ENCODE measurements around the gene MACROD2.

The MACROD2 gene

DNA sequence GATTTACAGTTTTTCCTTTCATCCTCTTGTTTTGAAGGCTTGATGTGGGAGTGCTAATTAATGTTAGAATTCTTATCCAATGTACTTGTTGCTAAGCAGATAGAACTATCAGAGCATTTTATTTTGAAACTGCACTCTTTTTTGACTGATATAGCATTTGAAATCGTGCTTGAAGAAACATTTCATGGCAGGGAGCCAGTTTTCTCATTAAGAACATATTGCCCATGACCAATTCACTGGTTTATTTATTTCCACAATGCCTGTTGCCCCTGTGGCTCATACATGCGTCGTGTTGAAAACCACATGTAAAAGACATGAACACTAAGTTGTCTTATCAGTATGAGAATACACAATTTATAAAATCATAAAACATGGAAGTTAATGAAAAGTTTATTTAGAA lies 821.8 kb downstream of the MACROD2 start:
- no peak for DNase-seq (ENCODE audit: low read depth)

DNA sequence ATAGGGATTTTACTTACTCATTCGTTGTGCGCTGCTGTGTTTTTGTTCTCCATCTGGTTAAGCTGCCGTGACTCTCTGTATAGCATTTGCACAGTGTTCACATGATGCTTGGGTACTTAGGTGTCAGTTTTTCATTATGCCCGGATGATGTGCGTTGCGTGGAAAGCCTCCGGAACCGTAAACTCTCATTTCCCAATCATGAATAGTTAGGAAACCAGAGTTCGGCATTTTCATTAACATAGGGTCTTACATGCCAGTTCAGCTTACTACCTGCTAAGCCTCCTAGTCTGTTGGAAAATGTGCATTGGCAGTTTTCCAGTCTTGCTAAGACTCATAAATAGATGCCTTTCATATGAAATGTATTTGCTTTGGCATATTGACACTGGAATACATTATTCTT lies 825.5 kb downstream of the MACROD2 start:
- DNase-seq (ENCODE audit: low read depth): peak; percentile 7

DNA sequence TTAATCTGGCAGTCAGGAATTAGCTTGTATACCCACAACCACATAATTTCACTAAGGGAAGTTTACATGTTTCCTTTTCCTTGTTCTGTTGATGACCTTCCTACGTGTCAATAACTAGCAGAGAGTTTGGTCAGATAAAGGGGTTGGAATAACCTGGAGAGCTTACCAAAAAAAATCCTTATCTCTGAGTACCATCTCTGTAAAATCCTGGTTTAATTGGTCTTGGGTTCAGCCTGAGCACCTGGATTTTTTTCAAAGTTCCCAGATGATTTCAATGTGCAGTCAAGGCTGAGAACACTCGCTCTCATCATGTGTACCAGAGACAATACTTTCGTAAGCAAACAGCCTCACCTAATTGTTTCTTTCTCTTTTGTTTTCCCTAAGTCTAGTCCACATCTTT lies 825.9 kb downstream of the MACROD2 start:
- no peak for DNase-seq (ENCODE audit: low read depth)

DNA sequence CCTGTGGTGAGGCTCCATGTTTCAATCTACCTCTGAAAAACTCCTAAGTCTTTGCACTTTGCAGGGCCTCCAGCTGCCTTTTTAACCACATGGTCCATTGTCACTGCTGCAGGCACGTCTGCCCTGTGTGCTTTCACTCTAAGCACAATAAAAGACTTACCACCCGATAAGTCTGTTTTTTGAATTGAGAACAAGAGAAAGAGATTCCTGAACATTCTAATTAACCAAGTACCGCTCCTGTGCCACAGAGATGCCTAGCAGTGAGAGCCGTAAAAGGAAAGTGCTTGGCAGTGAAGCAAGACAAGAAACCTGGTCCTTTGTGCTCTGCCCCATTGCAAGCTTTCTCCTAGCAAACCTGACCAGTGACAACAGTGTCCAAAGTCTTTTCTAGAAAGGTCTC lies 829.7 kb downstream of the MACROD2 start:
- no peak for DNase-seq (ENCODE audit: low read depth)

DNA sequence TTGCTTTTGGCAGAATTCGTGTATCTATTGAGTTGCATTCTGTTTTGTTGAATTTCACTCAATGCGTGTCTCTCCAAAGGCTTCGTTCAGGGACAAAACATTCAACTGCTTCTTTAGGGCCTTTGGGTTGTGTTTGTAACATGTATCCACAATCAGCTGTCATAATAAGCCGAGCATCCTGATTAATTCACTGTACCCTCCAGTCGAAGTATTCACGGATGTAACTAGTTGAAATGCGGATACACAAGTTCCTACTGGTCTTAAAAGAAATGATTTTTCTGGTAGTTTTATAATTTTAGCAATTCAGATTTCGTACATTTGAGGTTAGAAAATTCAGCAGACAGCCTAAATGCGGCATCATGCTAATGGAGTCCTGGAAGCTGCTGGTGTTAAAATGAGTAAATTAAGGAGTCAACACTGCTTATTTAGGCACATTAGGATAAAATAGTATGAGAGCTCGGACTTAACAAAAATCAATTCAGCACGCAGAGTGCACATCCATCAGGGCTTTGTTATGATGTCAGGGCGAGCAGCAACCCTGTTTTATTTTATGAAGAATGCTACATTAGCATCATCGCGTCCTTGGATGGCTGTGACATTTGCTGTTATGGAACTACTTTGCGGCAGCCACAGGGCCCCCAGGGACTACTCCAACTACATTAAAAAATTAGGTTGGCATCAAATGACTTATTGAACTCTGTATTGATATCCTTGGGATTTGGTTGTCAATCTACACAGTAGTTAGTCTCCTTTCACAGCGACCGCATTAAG lies 831.4 kb downstream of the MACROD2 start:
- no peak for DNase-seq (ENCODE audit: low read depth)

DNA sequence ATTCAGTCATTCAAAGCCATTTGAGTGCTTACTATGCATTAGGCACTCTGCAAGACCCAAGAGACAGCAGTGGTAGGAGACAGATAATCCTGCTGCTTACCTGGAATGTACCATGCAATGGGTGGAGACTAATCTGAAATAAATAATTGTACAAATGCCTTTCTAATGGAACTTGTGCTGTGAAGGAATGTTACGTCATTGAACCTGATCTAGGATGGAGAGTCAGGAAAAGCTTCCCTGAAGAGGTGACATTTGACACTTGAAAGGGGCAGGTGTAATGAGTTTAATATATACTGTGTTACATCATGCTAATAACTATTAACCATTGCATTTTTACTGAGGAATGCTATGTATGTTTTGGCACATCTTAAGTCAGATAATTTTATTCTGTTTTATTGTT lies 833.1 kb downstream of the MACROD2 start:
- no peak for DNase-seq (ENCODE audit: low read depth)

DNA sequence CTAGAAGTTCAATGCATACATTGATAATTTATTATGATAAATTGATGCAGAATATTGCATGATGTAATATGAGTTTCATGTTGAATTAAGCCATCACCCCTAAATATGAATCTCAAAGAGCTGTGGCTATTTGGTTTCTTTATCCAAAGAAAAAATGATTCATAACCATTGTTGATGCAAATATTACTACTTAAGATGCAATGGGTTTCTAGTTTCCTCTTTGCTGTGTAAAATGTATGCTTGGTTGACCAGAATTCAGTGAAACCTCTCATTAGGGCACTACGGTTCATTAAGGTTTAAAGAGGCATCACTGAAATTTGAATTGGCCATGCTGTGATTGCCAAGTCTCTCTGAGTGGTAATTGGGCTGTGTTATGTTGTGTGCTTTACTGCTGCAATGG lies 834.6 kb downstream of the MACROD2 start:
- DNase-seq (ENCODE audit: low read depth): no peak

DNA sequence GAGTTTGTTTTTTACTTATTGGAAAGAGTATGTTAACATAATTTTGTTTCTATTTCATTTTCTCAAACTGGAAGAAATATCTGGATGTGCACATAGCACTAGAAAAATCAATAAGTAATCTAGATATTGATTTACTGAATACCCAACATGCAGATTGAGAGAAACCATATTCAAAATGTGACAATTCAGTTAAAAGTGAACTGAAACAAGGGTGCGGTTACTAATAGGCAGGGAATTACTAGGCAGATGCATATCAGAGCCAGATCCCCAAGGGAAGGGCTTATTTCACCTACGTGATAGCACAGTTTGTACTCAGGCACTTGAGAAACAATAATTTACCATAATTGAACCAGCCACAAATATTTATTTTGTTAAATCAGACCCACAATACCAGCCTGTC lies 835.1 kb downstream of the MACROD2 start:
- DNase-seq (ENCODE audit: low read depth): no peak

DNA sequence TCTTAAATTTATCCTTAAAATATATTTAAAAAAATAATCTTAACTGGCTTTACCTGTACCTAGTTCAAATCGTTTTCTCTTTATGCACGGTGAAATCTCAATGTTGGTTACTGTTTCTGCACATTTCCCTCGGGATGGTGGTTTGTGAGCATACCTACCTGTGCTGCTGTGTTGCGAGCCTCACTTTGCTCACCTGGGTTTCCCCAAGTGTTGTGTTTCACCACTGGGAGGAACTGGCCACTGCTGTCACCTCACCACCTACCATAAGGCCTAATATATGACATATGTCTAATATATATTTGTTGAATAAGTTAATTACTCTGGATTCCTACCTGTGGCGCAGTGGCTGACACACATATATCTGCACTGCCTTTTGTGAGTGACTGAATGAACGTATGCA lies 835.6 kb downstream of the MACROD2 start:
- DNase-seq (ENCODE audit: low read depth): no peak

DNA sequence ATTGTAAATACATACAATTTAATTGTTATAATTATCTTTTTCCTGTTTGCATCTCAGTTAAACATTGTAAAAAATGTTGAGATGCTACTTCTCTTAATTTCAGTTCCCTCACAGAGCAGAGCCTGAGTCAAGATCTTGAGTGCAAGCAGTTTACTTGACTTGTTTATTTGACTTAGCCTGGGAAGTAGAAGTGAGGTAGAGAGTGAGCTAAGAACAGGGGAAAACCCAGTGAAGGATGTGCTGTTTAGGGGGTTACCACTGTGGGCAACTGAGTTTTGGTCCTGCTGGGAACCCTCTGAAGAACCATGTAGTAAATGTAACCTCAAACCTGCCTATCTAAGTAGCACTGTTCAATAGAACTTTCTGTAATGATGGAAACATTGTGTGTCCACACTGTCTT lies 837.3 kb downstream of the MACROD2 start:
- no peak for DNase-seq (ENCODE audit: low read depth)

DNA sequence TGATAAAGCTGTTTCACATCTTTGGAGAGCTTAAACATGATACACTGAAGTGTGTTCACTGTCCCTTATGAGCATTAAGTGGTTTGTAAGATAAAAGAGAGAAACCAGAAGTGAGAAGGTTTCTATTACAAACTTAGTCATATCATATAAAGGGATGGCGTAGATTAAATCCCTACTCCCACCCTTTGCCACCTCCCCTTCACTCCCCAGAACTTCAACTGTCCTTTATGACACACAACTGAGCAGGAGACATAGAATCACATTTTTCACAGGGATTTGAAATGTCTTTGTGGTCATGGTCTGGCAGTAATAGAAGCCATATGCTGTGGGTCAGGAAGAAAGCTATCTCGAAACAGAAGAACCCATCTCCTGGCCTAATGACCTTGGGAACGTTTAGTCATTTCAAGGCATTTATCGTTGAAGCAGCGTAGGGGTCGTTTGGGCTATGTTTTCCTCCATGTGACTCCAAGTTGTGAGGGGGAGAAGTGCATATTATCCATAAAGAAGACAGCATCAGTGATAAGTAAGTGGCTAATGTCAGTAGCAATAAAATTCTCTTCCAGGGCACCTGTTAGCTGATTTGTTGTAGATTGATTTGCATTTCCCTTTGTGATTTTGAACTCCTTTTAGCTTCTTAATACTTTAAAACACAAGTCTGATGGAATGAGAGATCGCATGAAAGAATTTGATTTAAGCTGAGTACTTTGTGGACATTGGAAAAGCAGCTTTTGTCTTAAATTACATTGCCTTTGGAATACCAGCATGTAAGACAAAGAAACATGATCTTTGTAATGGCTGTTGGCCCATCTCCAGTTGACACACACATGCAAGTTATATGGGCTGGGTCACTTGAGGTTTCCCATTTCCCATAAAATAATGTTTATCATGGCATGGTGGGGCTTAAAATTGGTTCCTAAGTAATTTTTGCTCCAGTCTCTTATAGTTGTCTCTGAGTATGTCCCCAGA lies 843.6 kb downstream of the MACROD2 start:
- DNase-seq (ENCODE audit: low read depth): peak; percentile 60

DNA sequence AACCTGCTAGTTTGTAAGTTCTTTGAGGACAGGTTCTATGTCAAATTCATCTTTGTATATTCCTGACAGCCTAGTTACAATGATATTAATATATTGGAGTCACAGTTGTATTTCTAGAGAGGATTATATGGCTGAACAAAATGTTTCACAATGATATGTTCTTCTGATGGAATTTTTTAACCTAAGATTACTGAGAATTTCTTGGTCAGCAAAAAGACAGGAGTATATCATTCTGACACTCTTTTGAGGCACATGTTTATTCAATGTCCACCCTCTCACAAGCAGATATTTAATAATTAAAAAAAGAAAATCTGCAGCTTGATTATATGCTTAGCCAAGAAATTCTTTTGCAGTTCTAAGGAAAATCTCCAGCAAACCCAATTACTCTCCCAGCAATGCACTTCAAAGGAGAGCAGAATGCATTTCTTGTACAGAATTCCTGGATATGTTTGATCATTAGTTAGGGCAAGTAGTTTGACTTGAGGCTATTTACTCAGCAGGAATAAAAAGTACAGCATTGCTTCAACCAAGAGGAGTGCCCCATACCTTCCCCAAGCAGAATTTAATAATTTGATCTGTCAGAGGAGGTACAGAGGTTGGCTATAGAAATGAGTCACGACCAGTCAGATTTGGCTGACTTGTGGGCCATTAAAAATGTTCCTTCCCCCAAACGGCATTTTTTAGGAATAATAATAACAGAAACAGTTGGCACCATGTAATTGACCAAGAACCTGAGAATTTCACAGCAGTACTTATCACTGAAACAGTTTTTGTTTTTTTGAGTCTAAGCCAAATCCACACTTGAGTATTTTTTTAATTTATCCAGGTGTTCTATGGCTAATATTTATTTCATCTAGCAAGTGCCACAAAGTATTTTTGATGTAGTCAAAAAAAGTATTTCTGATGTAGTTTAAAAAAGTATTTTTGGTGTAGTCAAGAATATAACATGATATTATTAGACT lies 850.2 kb downstream of the MACROD2 start:
- no peak for DNase-seq (ENCODE audit: low read depth)

DNA sequence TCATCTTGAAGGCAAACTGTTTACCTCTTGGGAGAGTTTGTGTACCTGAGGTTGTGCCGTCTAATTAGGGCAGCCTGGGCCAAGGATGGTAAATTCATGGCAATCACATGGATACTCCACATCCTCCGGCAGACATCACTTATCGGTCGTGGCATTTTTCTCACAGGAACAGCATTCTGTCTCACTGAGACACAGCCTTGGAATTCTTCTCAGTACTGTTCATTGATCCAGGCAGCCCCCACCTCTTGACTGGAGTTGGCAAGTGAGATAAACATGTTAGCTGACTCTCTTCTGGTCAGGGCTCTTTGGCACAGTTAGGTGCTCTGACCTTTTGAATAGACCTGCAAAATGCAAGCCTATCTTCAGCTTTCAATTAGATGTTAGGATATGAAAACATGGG lies 853.5 kb downstream of the MACROD2 start:
- DNase-seq (ENCODE audit: low read depth): no peak

DNA sequence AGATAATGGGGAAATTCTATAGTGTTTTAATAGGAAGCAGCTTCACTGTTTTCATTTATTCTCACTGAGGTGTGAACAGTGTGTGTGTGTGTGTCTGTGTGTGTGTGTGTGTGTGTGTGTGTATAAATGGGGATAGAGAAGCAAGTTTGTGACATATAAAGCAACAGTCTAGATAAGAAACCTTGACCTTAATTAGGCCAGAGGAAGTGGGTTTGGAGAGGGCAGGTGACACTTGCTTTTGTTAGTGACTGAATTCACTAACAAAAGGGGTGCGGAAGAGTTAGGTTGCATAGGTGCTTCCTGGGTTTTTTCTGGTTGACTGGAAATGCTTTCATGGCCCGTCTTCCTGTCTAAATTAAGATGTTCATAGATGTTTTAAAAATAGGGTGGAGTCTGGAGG lies 857.8 kb downstream of the MACROD2 start:
- no peak for DNase-seq (ENCODE audit: low read depth)

DNA sequence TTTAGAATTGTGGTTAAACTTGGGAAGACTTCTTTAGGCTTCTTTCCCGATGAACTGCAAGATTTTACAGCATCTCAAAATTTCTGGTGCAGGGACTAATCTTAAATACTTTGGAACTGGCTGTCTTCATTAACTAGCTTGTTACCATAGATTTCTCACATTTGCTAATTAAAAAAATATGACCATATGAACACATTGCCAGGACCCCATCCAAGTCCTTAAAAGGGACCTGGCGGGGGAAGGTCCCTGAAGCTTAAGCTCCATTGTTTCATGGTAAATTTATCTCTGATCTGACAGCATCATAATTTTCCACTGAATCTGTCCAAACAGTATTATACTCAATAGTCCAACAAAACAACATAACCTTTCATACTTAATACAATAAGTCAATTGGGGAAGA lies 859.9 kb downstream of the MACROD2 start:
- DNase-seq (ENCODE audit: low read depth): no peak

DNA sequence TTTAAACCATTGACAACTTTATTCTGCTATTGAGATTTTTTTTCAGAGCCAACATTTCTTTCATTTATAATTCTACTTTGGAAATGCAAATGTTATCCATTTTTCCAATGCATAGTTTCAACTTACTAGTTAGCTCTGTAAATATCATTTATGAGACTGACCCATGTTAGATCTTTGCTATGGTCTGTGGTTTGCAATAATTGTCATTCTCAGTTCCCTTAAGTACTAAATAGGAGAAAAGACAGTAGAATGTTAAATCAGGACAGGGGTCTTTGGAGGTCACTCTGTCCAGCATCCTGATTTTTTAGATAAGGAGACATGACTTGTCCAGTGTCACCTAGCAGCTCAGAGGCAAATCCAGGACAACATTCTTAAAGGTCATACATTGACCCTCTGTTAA lies 864.3 kb downstream of the MACROD2 start:
- no peak for DNase-seq (ENCODE audit: low read depth)

DNA sequence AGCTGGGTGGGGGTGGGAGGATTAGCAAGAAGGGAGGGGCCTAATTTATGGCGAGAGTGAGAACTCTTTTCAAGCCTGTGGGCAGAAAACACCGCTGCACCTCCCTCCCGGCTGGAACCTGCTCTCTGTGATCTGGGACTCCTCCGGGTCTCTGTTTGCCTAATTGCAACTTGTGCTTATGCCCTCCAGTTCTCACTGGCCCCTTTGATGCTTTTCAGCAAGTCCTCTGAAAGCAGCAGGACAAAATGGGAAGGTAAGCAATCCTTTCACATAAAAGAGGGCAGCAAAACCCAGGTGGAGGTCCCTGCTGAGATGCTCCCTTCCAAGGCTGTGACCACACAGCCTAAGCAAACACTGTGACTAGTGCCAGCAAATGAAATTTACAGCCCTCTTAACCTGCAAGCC lies 865.1 kb downstream of the MACROD2 start:
- no peak for DNase-seq (ENCODE audit: low read depth)

DNA sequence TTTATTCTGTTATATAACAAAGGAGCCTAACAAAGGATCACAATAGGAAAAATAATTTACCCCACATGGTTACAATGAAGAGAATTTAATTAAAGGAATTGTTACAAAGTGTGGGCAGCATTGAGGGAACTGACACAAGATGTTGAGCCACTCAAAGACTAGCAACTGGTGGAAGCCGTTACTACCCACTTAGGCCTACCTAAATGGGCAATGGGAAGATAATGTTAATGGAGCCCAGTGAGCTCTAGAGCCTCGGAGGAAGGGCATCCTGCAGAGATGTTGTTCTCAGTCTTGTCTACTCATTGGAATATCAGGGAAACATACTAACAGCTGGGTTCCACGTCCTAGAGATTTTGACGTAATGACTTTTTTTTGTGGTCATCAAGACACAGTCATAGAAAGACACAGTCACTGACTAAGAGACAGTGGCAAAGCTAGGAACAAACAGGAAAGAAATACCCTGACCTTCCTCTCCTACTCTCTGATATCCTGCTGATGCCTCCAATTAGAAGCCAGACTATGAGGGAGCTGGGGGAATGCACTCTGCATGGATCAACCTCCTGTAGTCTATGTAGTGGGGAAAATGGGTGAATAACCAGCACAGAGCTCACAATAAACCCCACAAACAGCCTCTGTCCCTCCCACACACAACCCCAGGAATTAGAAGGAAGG lies 865.8 kb downstream of the MACROD2 start:
- DNase-seq (ENCODE audit: low read depth): no peak

DNA sequence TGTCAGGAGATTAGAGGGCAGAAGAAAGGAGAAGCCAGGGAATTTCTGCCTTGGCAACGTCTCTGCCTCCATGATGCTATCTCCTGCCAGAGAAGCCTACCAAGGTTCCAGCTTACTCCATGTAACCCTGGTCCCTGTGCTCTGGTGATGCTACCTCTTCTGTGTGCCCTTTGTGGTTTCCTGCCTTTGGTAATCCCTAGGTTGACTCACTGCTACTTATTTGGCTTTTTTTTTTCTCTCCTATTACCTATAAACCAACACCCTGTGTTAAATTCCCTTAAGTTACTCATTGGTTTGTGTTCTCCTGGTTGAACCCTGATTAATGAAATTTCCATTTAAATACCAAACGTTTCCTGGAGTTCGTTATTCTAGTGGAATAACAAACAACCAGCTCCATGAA lies 869.9 kb downstream of the MACROD2 start:
- no peak for DNase-seq (ENCODE audit: low read depth)

DNA sequence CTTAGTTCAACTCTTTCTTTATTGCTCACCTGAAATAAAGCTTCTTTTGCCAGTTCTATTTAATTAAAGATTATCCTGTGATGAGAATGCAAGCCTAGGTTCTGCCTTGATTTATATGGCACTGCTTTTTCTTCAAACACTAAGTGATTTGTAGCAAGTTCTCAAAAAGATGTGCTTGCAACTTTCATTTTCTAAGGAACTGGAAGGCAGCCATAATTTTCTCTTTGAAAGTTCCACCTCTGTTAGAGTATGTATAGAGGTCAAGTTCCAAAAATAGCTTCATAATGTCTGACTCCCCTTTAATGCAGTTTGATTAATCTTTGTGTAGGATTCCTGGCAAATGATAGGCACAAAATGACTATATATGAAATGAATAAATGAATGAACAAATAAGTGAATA lies 870.4 kb downstream of the MACROD2 start:
- no peak for DNase-seq (ENCODE audit: low read depth)

DNA sequence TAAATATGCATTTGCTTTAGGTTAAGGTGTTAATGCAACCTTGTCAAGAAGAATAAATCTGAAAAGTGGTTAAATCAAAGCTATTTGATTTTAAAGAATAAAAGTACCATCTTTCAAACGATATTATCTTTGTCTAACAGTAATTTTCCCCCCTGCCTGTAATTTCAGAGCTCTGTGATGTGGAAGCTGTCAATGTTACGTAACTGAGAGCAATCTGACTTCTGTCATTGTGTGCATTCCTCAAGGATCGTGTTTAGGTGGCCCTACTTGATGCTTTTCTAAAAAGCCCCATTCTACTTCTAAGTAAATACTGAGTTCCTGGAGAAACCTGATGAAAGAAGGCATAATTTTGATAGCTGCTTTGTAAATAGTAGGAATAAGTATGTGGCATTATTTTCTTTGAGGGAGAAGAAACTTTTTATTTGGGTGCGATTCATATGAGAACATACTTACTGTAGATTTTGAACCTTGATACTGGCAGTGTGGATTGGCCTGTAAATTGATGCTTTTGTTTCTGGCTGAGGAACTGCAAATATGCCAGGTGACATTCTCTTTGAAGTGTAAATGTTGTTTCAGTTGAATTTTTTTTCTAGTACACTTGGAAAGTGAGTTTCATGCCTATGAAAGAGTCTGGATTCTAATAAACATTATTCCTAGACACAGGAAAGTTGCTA lies 871.7 kb downstream of the MACROD2 start:
- no peak for DNase-seq (ENCODE audit: low read depth)

All from stromal cell of bone marrow (primary cell).